Vagina (tissue), 2 donors: ENCODE data around the gene CELA3B. TPM values are rescaled to one million over a fixed set of nuclear protein-coding genes. Genes with fewer than 3 reads are reported as not detected.
"Not testable (repeated sequence)": the region's sequence is repeated elsewhere in the genome, so short reads cannot be mapped to it uniquely, and the experiment has no call there.

Source experiments
- DNase-seq, 2 donors: peaks; one replicate each; pipeline ENCODE4 v3.0.0-alpha.2; 2017; ENCODE audit errors: extremely low spot score in 2 of 2
- H3K27ac ChIP-seq: fragments of 200-600 bp; sonication (generic); one replicate; pipeline ENCODE4 v1.5.1; 2019
- H3K27me3 ChIP-seq: fragments of 200-600 bp; sonication (generic); one replicate; pipeline ENCODE4 v1.5.1; 2019
- H3K36me3 ChIP-seq, 2 donors: fragments of 200-600 bp; sonication (generic); one replicate each; pipeline ENCODE4 v1.5.1; 2017 to 2019
- H3K4me1 ChIP-seq: fragments of 200-600 bp; sonication (generic); one replicate; pipeline ENCODE4 v1.5.1; 2019
- H3K4me3 ChIP-seq, 2 donors: fragments of 200-600 bp; sonication (generic); 1 replicate in 1 of 2; 2 replicates in 1 of 2; pipeline ENCODE4 v1.5.1; 2016 to 2019
- H3K9me3 ChIP-seq: fragments of 200-600 bp; sonication (generic); one replicate; pipeline ENCODE4 v1.5.1; 2019
- CTCF ChIP-seq, 3 experiments: fragments of 450-650 bp in 2 of 3; fragments of 200-600 bp in 1 of 3; sonication (generic) in 1 of 3; IDR thresholded peaks; one replicate each; pipeline ENCODE4 v1.5.1; 2017 to 2019; ENCODE audit warnings: antibody characterized with exemption in 3 of 3, mild to moderate bottlenecking in 2 of 3, moderate library complexity in 2 of 3
- POLR2A ChIP-seq, 2 donors: fragments of 450-650 bp; IDR thresholded peaks; one replicate each; pipeline ENCODE4 v1.6.1; 2017; ENCODE audit warnings: antibody characterized with exemption in 2 of 2, mild to moderate bottlenecking in 2 of 2, moderate library complexity in 2 of 2
- POLR2AphosphoS5 ChIP-seq, 2 donors: sonication (generic); formaldehyde crosslinking; IDR thresholded peaks; one replicate each; pipeline ENCODE4 v1.9.0; 2017; ENCODE audit warnings: antibody characterized with exemption in 2 of 2, mild to moderate bottlenecking in 2 of 2, low read depth in 1 of 2; ENCODE audit not compliant: insufficient read depth in 1 of 2
- intact Hi-C: fragments of 100-400 bp; cut with DNase I; formaldehyde crosslinking; loops from one replicate; pipeline ENCODE4 v1.15.1; 2023
- total RNA-seq: library from RNA; depleted of rRNA; stranded (reverse); fragments of >200 nt; gene quantifications from one replicate; pipeline ENCODE4 v1.2.3, GENCODE V29; 2016

The CELA3B gene, protein sequence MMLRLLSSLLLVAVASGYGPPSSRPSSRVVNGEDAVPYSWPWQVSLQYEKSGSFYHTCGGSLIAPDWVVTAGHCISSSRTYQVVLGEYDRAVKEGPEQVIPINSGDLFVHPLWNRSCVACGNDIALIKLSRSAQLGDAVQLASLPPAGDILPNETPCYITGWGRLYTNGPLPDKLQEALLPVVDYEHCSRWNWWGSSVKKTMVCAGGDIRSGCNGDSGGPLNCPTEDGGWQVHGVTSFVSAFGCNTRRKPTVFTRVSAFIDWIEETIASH
- not detected for total RNA-seq

DNA sequence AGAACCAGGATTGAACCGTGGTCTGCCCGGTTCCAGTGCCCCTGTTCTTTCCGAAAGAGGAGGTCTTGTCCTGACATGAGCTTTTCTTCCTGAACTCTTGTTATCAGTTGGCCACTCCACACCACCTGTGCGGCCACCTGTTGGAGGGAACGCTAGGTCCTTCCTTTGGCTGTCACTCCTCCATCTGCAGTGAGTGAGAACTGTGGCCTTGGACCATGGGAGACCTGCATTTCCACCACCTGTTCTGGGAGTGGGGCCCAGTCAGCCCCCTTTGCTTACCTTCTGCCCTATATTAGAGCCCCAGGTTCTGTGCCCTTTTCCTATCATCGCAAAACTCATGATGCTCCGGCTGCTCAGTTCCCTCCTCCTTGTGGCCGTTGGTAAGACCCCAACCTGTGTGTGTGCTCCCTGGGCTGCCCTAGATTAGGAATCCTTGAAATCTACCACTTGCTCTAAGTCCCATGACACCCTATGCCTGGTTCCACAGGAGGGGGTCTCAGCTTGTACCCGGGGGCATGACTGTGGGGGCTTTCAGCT lies at the start of gene CELA3B:
CELA3B (plus strand) TSS at position 320 of the 537 bp plus-strand sequence; CDS start at position 338, 18 bp downstream.
- DNase-seq, H3K9me3 ChIP-seq, H3K36me3 ChIP-seq, H3K4me3 ChIP-seq, H3K27me3 ChIP-seq, H3K4me1 ChIP-seq, intact Hi-C loops, H3K27ac ChIP-seq: not testable (repeated sequence)

- Histone ChIP-seq H3K27me3 (no peaks in the 10 kb centered on the region), H3K4me1 (peaks cover 93% of the 10 kb centered on the region), H3K27ac (peak overlapping the region; percentile 96), H3K9me3 (no peaks in the 10 kb centered on the region), H3K4me3 (peak overlapping the region in 1 of 2 donors; percentile 27), H3K36me3 (no peaks in the 10 kb centered on the region)
- DNase-seq, result no peak
- no peak for TF ChIP-seq CTCF (IDR thresholded peaks at IDR 0.05)
- TF ChIP-seq POLR2AphosphoS5 (IDR thresholded peaks at IDR 0.05; ENCODE audit: insufficient read depth in 1 of 2, low read depth in 1 of 2), result peak in 1 of 2 donors; percentile 41
- TF ChIP-seq POLR2A (IDR thresholded peaks at IDR 0.05), result no peak
- intact Hi-C loops, result no loop called here
Observed at GRCh38 chr1:21927533-21928237, 49.1 kb upstream of the CELA3B start.

DNA sequence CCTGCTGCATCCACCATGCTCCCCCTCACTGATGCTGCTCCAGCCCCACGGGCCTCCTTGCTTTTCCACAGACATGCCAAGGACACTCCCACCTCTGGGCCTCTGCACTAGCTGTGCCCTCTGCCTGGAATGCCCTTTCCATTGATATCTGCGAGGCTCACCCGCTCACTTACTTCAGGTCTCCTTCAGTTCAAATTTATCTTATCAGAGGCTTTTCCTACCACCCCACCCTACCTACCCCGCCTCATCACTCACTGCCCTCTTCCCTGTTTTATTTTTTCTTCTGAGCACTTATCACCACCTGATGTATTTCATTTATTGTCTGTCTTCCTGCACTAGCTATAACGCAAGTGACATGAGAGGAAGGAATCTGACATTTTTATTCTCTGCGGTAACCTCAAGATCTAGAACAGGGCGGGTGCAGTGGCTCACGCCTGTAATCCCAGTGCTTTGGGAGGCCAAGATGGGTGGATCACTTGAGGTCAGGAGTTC lies 46.7 kb upstream of the CELA3B start:
- H3K27me3 ChIP-seq, result no peaks in the 10 kb centered on the region
- peaks cover 95% of the 10 kb centered on the region for H3K4me1 ChIP-seq
- H3K4me3 ChIP-seq, result no peak overlapping the region
- no peaks in the 10 kb centered on the region for H3K36me3 ChIP-seq
- peak overlapping the region; percentile 96 for H3K27ac ChIP-seq
- H3K9me3 ChIP-seq, result no peaks in the 10 kb centered on the region
- DNase-seq, result no peak
- intact Hi-C loops, result no loop called here
- no peak for TF ChIP-seq CTCF (IDR thresholded peaks at IDR 0.05)
- TF ChIP-seq POLR2AphosphoS5 (IDR thresholded peaks at IDR 0.05; ENCODE audit: insufficient read depth in 1 of 2, low read depth in 1 of 2), result no peak
- TF ChIP-seq POLR2A (IDR thresholded peaks at IDR 0.05), result no peak

DNA sequence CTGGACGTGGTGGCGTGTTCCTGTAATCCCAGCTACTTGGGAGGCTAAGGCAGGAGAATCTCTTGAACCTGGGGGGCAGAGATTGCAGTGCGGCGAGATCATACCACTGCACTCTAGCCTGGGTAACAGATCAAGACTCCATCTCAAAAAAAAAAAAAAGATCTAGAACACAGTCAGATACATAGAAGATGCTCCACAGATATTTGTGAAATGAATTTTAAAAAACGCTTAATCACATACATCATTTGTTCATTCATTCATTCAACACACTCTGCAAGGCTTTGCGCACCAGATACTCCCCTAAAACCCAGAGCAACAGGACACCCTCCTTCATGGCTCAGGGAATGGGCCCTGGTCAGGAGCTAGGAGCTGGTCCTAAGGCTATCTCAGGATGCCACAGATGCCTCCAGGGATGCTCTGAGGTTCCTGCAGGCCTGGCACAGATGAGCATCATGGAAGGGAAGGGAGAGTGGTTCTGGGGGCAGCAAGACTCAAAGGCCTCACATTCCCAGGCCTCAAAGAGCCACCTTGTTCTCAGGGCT lies 46.1 kb upstream of the CELA3B start:
- intact Hi-C loops, result no loop called here
- TF ChIP-seq POLR2AphosphoS5 (IDR thresholded peaks at IDR 0.05; ENCODE audit: insufficient read depth in 1 of 2, low read depth in 1 of 2) (no peak), POLR2A (IDR thresholded peaks at IDR 0.05) (no peak), CTCF (IDR thresholded peaks at IDR 0.05) (no peak)
- H3K36me3 ChIP-seq, result no peaks in the 10 kb centered on the region
- no peak for DNase-seq
- peaks cover 95% of the 10 kb centered on the region for H3K4me1 ChIP-seq
- H3K27me3 ChIP-seq, result no peaks in the 10 kb centered on the region
- peak overlapping the region; percentile 96 for H3K27ac ChIP-seq
- peak overlapping the region in 1 of 2 donors; percentile 20 for H3K4me3 ChIP-seq
- no peaks in the 10 kb centered on the region for H3K9me3 ChIP-seq

GRCh38 chr1:21931171-21932093 lies 45.4 kb upstream of the CELA3B start:
- intact Hi-C loops, result no loop called here
- peak in 1 of 2 donors; percentile 77 for TF ChIP-seq POLR2AphosphoS5 (IDR thresholded peaks at IDR 0.05; ENCODE audit: insufficient read depth in 1 of 2, low read depth in 1 of 2)
- no peak for TF ChIP-seq POLR2A (IDR thresholded peaks at IDR 0.05)
- no peaks in the 10 kb centered on the region for H3K36me3 ChIP-seq
- H3K4me1 ChIP-seq, result peaks cover 91% of the 10 kb centered on the region
- H3K27me3 ChIP-seq, result no peaks in the 10 kb centered on the region
- peak overlapping the region in 1 of 2 donors; percentile 20 for H3K4me3 ChIP-seq
- H3K9me3 ChIP-seq, result no peaks in the 10 kb centered on the region
- no peak for DNase-seq
- peak overlapping the region; percentile 96 for H3K27ac ChIP-seq
